ENCODE results near the gene KRTAP5-4.

The KRTAP5-4 gene

DNA sequence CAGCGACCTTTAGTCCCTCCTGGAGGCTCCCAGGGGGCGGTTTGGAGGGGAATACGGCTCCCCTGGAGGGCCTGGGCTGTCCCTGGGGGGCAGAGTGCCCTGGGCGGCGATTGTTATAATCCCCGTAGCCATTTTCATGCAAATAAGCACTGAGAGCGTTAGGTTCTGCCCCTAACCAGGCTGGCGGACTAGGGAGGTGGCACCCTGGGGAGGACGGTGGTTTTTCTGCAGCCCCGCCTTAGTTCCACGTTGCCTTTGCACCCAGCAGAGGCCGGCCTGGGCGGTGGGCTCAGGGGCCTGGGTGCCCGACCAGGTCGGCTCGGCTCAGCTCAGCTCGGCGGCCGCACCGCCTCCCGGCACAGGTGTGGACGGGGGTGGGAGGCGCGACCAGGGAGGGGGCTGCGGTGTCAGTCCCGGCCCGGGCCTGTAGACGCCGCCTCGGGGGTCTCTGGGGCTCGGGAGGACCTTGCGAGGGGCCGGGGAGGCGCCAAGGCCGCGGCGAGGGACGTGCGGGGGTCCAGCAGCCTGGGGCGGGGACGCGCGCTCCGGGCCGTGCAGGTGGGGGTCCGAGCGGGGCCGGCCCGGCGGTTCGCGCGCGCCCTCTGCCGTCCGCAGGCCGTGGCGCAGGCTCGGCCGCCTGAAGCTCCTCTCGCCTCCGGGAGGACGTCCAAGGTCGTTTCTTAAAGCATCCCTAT, 47.6 kb downstream of the KRTAP5-4 start:
- DNase-seq (ENCODE audit: low read depth in 2 of 3, low spot score in 2 of 3) = peak in 1 of 3 experiments; percentile 37

DNA sequence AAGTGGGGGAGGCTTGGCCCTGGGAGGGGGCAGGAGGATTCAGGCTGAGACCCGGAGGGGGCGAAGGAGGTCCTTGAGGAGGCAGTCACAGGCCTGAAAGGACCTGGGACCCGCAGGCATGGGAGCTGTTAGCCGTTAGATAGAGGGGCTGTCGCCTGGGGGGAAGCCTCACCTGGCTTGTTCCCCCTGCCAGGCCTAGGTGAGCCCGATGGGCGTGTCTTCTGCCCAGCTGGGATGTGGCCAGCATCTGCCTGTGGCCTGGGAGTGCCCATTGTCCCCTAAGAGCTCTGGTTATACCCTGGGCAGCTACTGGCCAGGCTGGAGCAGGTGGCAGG, 48.1 kb downstream of the KRTAP5-4 start:
- no peak for DNase-seq (ENCODE audit: low read depth in 2 of 3, low spot score in 2 of 3)

DNA sequence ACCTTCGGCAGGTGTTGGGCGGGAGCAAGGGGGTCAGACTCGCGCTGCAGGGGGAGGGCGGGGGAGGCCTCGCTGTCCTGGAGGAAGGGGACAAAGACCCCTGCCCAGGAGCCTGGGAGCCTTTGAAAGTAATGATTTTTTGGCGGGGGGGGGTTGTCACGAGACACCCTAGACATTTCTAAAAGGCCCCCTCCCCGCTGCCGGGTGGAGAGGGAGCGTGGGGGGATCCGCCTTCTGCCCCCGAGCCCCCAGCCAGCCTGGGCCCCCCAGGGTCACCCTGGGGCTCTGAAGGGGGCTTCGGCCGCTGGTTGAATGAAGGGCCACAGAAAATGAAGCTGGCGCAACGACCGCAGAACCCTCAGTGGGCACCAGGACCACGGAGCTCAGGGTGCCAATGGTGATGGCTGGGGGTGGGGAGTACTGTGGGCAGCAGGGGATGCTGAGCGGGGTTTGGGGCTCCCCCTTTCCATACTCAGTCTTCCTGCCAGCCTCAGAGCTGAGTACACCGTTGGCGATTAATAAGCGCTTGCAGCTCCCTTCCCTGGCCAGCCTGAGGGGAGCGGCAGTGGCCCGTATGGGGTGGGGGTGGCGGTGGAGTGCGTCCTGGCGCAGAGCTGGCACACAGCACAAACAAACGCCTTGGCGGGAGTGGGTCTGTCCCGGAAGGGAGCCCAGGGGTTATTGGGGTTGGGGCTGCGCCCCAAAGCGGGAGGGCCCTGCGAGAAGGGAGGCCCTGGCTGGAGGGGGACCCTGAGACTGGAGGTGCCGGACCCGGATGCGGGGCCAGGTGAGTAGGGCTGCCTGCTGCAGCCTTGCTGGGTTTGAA, 48.6 kb downstream of the KRTAP5-4 start:
- DNase-seq (ENCODE audit: low read depth in 2 of 3, low spot score in 2 of 3) = no peak

DNA sequence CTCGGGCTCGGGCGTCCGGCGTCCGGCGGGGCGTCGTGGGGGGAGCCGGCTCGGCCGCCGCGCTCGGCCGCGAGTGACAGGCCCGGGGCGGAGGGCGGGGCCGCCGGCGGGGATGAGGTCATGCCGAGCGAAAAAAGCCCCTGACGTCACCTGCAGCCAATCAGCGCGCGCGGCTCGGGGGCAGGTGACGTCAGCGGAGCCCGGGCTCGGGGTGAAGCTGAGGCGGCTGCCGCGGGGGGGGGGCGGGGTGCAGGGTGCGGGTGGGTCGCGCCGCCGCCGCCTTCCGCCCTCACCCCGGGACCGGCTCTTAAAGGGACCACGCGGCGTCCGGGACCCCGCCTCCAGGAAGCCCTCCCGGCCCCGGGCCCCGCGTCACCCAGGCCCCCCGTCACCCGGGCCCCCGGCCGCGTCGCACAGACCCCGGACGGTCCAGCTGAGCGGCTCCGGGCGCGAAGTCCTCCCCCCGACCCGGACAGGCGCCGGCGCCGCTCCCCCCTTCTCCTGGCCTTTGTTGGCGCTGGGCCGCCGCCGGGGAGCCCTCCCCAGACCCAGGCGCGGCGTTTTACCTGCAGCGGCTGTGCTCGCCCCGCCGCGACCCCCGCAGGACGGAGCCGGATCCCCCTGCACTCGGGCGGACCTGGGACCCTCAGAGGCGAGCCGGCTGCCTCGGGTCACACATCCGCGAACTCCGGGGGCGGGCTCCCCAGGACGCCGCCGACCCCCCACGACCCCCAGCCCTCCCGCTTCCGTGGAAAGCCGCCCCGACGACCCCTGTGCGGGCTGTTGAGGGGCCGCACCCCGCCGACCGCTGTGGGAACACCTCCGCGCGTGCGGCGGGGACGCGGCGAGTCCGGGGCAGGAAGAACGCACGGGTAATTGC, 49.5 kb downstream of the KRTAP5-4 start, which contains the start of gene DUSP8:
DUSP8 (minus strand) TSS at position 75 of the 880 bp plus-strand sequence. CDS start 6,445 bp downstream, outside the sequence.
- peak; percentile 70 to 82 (median 82) for DNase-seq (ENCODE audit: low read depth in 2 of 3, low spot score in 2 of 3)

DNA sequence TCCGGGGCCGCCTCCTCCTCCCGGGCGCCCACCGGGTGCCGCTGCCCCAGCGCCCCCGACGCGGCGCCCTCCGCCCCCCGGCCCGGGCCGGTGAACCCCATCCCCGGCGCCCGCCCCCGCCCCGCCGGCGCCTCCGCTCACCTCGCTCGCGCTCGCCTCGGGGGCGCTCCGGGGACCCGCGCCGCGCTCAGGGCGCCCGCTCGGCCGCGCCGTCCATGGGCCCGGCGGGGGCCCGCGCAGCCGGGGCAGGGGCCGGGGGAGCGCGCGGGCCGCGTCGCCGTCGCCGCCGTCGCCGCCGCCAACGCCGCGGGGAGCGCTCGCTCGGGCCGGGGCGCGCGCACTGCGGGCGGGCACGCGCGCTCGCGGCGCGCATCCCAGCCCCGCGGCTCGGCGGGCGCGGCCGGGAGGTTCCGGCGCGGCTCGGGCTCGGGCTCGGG, 50.2 kb downstream of the KRTAP5-4 start:
- DNase-seq (ENCODE audit: low read depth in 2 of 3, low spot score in 2 of 3) = no peak
